OCI-LY3 (cell line): Measurements from ENCODE around the gene NDRG4.

Experiments
- H2AFZ ChIP-seq: fragments of 200-600, 300-600 bp; shearing (Covaris generic); 2 replicates; pipeline ENCODE4 v1.6.0; 2014; ENCODE audit warnings: antibody characterized with exemption, low read depth, low read length
- H3K27ac ChIP-seq: fragments of 200-600, 300-600 bp; sonication (generic); 2 replicates; pipeline ENCODE4 v1.5.1; 2014; ENCODE audit warnings: mild to moderate bottlenecking, low read length, moderate library complexity, mixed read lengths
- H3K27me3 ChIP-seq: fragments of 200-600, 300-600 bp; sonication (generic); 2 replicates; pipeline ENCODE4 v1.6.1; 2014; ENCODE audit warnings: low read depth, low read length, mixed read lengths
- H3K36me3 ChIP-seq: fragments of 200-600, 300-600 bp; sonication (generic); replicated peaks from 2 replicates; pipeline ENCODE3; 2014; ENCODE audit warnings: low read depth, low read length, mixed read lengths
- H3K4me1 ChIP-seq: fragments of 300-600, 200-600 bp; sonication (generic); 2 replicates; pipeline ENCODE4 v1.6.1; 2014; ENCODE audit warnings: low read length, mixed read lengths
- H3K4me2 ChIP-seq: fragments of 200-600, 300-600 bp; sonication (generic); 2 replicates; pipeline ENCODE4 v1.6.1; 2014; ENCODE audit warnings: low read length, mixed read lengths
- H3K4me3 ChIP-seq: fragments of 300-600, 200-600 bp; sonication (generic); 2 replicates; pipeline ENCODE4 v1.5.1; 2014; ENCODE audit warnings: antibody characterized with exemption, mild to moderate bottlenecking, low read length, moderate library complexity
- H3K79me2 ChIP-seq: fragments of 300-600, 200-600 bp; shearing (Covaris generic); 2 replicates; pipeline ENCODE4 v1.6.1; 2014; ENCODE audit warnings: mild to moderate bottlenecking, low read length, mixed read lengths
- H3K9ac ChIP-seq: fragments of 300-600, 200-600 bp; shearing (Covaris generic); 2 replicates; pipeline ENCODE4 v1.6.0; 2014; ENCODE audit warnings: mild to moderate bottlenecking, low read length, moderate library complexity
- H3K9me3 ChIP-seq: fragments of 200-600, 300-600 bp; shearing (Covaris generic); 2 replicates; pipeline ENCODE4 v1.6.1; 2014; ENCODE audit warnings: low read length, mixed read lengths; ENCODE audit not compliant: insufficient read depth
- H4K20me1 ChIP-seq: fragments of 200-600, 300-600 bp; sonication (generic); 2 replicates; pipeline ENCODE4 v1.6.1; 2016; ENCODE audit warnings: low read length, mixed read lengths; ENCODE audit not compliant: insufficient read depth
- EZH2phosphoT487 ChIP-seq: fragments of 200-600 bp; shearing (Covaris generic); IDR thresholded peaks from 2 replicates; pipeline ENCODE4 v1.6.1; 2018; ENCODE audit warnings: antibody characterized with exemption, mixed run types, low read depth
- TF ChIP-seq, protein P1 (sequence below): fragments of 200-600, 300-600 bp; sonication (generic); IDR thresholded peaks from 2 replicates; pipeline ENCODE4 v1.5.1; 2014; ENCODE audit warnings: antibody characterized with exemption, low read length, low read depth

The NDRG4 gene

DNA sequence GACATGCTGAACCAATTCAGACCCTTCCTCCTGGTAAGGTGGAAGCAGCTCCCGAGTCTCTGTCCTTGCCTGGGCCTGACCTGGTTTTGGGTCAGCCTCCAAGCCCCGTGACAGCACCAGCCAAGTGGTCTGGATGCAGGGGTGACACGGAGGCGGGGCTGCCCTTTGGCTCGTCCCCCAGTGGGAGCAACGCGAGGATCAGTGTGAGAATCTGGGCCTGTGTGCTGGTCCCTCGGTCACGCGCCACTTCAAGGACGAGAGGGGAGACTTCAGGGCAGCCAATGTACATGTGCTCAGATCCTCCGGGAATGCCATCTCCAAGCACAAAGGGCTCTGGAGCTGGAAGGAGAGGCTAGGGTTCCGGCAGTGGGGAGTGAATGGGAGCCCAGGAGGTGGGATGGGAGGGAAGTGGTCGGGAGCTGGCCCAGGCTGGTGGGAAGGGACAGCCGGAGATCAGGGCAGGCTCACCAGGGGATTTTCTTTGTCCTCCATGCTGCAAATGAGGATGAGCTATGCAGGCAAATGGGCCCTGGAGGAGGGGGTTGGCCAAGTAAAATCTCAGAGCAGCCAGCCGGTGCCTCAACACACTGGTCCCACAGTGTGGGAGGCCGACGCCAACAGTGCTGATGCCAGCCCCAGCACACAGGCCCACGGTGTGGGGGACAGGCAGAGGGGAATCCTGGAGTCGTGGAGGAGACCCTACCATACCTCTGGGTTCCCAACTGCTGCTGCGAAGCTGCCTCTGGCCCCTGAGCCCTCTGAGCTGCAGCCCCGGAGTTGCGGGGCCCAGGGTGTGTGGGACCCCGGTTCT is 4.2 kb upstream of the NDRG4 start:
- H3K4me1 ChIP-seq = peaks cover 27% of the 10 kb centered on the region
- peak overlapping the region; percentile 27 for H3K4me2 ChIP-seq
- no peak overlapping the region for H3K27ac ChIP-seq
- H2AFZ ChIP-seq = 0 out of 2 replicates have a peak overlapping the region, but pooled peaks have one; percentile 11
- TF ChIP-seq, protein P1, sequence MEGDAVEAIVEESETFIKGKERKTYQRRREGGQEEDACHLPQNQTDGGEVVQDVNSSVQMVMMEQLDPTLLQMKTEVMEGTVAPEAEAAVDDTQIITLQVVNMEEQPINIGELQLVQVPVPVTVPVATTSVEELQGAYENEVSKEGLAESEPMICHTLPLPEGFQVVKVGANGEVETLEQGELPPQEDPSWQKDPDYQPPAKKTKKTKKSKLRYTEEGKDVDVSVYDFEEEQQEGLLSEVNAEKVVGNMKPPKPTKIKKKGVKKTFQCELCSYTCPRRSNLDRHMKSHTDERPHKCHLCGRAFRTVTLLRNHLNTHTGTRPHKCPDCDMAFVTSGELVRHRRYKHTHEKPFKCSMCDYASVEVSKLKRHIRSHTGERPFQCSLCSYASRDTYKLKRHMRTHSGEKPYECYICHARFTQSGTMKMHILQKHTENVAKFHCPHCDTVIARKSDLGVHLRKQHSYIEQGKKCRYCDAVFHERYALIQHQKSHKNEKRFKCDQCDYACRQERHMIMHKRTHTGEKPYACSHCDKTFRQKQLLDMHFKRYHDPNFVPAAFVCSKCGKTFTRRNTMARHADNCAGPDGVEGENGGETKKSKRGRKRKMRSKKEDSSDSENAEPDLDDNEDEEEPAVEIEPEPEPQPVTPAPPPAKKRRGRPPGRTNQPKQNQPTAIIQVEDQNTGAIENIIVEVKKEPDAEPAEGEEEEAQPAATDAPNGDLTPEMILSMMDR = no peak
- TF ChIP-seq EZH2phosphoT487 = no peak
- no peak overlapping the region for H3K4me3 ChIP-seq
- H3K79me2 ChIP-seq = no peaks in the 10 kb centered on the region
- no peaks in the 10 kb centered on the region for H3K36me3 ChIP-seq
- no peak overlapping the region for H3K9ac ChIP-seq
- no peaks in the 10 kb centered on the region for H4K20me1 ChIP-seq
- H3K9me3 ChIP-seq = no peaks in the 10 kb centered on the region
- peaks cover 5% of the 10 kb centered on the region; the same call in 1 of the 2 replicates for H3K27me3 ChIP-seq

DNA sequence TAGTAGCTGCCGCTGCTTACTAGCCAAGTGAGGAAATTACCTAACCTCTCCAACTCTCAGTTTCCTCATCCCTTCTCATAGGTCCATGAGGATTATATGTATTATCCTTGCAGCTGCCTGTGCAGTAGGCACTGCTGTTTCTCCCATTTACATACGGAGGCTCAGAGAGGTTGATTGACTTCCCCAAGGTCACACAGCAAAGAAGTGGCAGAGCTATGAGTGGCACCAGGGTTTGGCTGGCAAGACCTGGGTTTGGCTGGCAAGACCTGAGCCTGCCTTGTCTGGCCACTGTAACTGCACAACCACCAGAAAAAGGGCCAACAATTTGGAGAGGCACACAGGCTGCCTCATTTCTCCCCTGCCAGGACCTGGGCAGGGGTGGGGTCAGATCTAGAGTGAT is 2.5 kb upstream of the NDRG4 start:
- no peaks in the 10 kb centered on the region for H3K9me3 ChIP-seq
- no peak overlapping the region for H3K9ac ChIP-seq
- no peak overlapping the region for H3K4me3 ChIP-seq
- no peak for TF ChIP-seq EZH2phosphoT487
- TF ChIP-seq, protein P1 = no peak
- H3K4me2 ChIP-seq = no peak overlapping the region
- H3K27ac ChIP-seq = no peak overlapping the region
- no peaks in the 10 kb centered on the region for H4K20me1 ChIP-seq
- no peaks in the 10 kb centered on the region for H3K79me2 ChIP-seq
- peaks cover 5% of the 10 kb centered on the region; the same call in 1 of the 2 replicates for H3K27me3 ChIP-seq
- peaks cover 32% of the 10 kb centered on the region for H3K4me1 ChIP-seq
- H3K36me3 ChIP-seq = no peaks in the 10 kb centered on the region
- H2AFZ ChIP-seq = no peak overlapping the region

DNA sequence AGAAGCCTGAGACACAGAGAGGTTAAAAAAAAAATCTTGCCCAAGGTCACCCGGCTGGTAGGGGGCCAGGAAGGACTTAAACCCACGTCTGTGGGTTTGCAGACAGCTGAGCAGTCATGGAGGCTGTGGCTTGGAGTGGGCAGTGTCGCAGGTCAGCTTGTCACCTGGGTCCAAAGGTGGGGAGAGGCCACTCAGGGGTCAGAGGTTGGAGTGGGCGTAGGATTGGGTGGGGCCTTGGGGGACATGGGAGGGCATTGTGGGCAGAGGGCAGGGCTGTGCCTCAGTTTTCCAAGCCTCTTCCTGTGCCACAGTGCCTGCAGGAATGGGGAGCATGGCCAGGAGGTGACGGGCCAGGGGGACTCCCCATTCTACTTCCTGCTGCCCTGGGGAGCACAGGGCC is 2.0 kb upstream of the NDRG4 start:
- no peaks in the 10 kb centered on the region for H4K20me1 ChIP-seq
- H3K79me2 ChIP-seq = no peaks in the 10 kb centered on the region
- no peak overlapping the region for H3K4me2 ChIP-seq
- H3K4me3 ChIP-seq = no peak overlapping the region
- no peak overlapping the region for H3K27ac ChIP-seq
- peaks cover 32% of the 10 kb centered on the region for H3K4me1 ChIP-seq
- no peak overlapping the region for H3K9ac ChIP-seq
- H3K36me3 ChIP-seq = no peaks in the 10 kb centered on the region
- TF ChIP-seq, protein P1 = no peak
- no peak for TF ChIP-seq EZH2phosphoT487
- no peaks in the 10 kb centered on the region for H3K9me3 ChIP-seq
- H2AFZ ChIP-seq = no peak overlapping the region
- peaks cover 5% of the 10 kb centered on the region; the same call in 1 of the 2 replicates for H3K27me3 ChIP-seq

DNA sequence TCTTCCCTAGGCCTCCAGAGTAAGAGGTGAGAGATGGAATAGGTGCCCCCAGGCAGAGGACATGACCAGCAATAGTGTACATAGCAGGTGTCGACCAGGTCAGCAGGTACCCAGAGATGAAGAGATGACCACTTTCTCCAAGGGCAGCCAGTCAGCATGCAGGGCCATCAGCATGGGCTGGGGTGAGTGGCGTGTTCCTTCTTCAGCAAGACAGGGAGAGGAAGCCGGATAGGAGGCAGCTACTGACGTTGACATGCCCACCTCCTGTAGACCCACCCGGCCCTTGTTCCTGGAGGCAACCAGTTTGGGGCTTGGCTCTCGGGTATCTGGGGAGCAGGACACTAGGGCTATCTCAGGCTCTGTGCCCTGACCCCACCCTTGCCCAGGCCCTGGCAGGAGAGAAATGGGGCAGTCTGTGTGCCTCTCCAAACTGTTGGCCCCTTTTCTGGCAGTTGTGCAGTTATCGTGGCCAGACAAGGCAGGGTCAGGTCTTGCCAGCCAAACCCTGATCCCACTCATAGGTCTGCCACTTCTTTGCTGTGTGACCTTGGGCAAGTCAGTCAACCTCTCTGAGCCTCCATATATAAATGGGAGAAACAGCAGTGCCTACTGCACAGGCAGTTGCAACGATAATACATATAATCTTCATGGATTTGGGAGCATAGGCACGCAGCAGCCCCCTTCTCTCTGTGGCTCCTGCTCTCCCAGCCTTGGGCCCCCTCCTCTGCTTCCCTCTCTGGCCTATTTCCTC is 1.4 kb upstream of the NDRG4 start:
- peaks cover 32% of the 10 kb centered on the region for H3K4me1 ChIP-seq
- no peak overlapping the region for H3K4me3 ChIP-seq
- H2AFZ ChIP-seq = no peak overlapping the region
- H3K9ac ChIP-seq = no peak overlapping the region
- H4K20me1 ChIP-seq = no peaks in the 10 kb centered on the region
- H3K4me2 ChIP-seq = no peak overlapping the region
- peaks cover 3% of the 10 kb centered on the region; the same call in 1 of the 2 replicates for H3K27me3 ChIP-seq
- H3K36me3 ChIP-seq = no peaks in the 10 kb centered on the region
- no peaks in the 10 kb centered on the region for H3K79me2 ChIP-seq
- no peaks in the 10 kb centered on the region for H3K9me3 ChIP-seq
- TF ChIP-seq EZH2phosphoT487 = no peak
- TF ChIP-seq, protein P1 = no peak
- no peak overlapping the region for H3K27ac ChIP-seq
